Activated CD4-positive, CD25-positive, alpha-beta regulatory T cell treated with anti-CD3 and anti-CD28 coated beads, Interleukin-2, amount 50 U/mL, for 16 hours (primary cell): ENCODE results near the gene UBN2.
A peak's percentile ranks its signal among the peaks of the same experiment; 100 is the strongest.
"Not testable (repeated sequence)": the region's sequence is repeated elsewhere in the genome, so short reads cannot be mapped to it uniquely, and the experiment has no call there.

Experiments
- DNase-seq: peaks from one replicate; pipeline ENCODE4 v3.0.0-alpha.2; 2020; ENCODE audit warnings: low read depth, low spot score

UBN2 gene

GRCh38 chr7:139230774-139231512 is at the start of gene UBN2:
UBN2 (plus strand) TSS chr7:139231237; CDS start chr7:139231485, 248 bp downstream.
- DNase-seq, result peak; percentile 73

- no peak for DNase-seq
These were observed 49.6 kb upstream of the UBN2 start for GRCh38 chr7:139181404-139181803.

- DNase-seq, result no peak
These were observed 48.7 kb upstream of the UBN2 start for GRCh38 chr7:139182363-139182762.

- DNase-seq, result no peak
These were observed 47.8 kb upstream of the UBN2 start for GRCh38 chr7:139183251-139183650.

- no peak for DNase-seq
These were observed 47.1 kb upstream of the UBN2 start for GRCh38 chr7:139183878-139184338.

GRCh38 chr7:139186146-139186545 is 44.9 kb upstream of the UBN2 start:
- DNase-seq, result no peak

- no peak for DNase-seq
These were observed 41.7 kb upstream of the UBN2 start for GRCh38 chr7:139189357-139189756.

GRCh38 chr7:139192014-139192706 is 38.9 kb upstream of the UBN2 start:
- DNase-seq, result no peak

- no peak for DNase-seq
These were observed 30.7 kb upstream of the UBN2 start for GRCh38 chr7:139200382-139200781.

- no peak for DNase-seq
These were observed 27.0 kb upstream of the UBN2 start for GRCh38 chr7:139203992-139204391.

- no peak for DNase-seq
These were observed 25.2 kb upstream of the UBN2 start for GRCh38 chr7:139205843-139206242.

GRCh38 chr7:139212133-139212532 is 18.9 kb upstream of the UBN2 start:
- DNase-seq, result no peak

GRCh38 chr7:139213489-139213888 is 17.5 kb upstream of the UBN2 start:
- not testable (repeated sequence) for DNase-seq

GRCh38 chr7:139218173-139218572 is 12.9 kb upstream of the UBN2 start:
- no peak for DNase-seq

- no peak for DNase-seq
These were observed 6.8 kb upstream of the UBN2 start for GRCh38 chr7:139224219-139224618.

GRCh38 chr7:139224836-139225235 is 6.2 kb upstream of the UBN2 start:
- not testable (repeated sequence) for DNase-seq

- DNase-seq, result not testable (repeated sequence)
These were observed 5.5 kb upstream of the UBN2 start for GRCh38 chr7:139225286-139226157.

- DNase-seq, result not testable (repeated sequence)
These were observed 4.9 kb upstream of the UBN2 start for GRCh38 chr7:139226158-139226515.

GRCh38 chr7:139226988-139227488 is 4.0 kb upstream of the UBN2 start:
- DNase-seq, result not testable (repeated sequence)

GRCh38 chr7:139230023-139230422 is 1.0 kb upstream of the UBN2 start:
- no peak for DNase-seq

GRCh38 chr7:139230484-139230773 is 608 bp upstream of the UBN2 start:
- DNase-seq, result no peak
